Activated naive CD4-positive, alpha-beta T cell treated with anti-CD3 and anti-CD28 coated beads, Interleukin-2, amount 50 U/mL, for 16 hours (primary cell): ENCODE measurements around the gene ASAH2B.

Experiments used
- DNase-seq: peaks from one replicate; pipeline ENCODE4 v3.0.0-alpha.2; 2020

Gene ASAH2B

DNA sequence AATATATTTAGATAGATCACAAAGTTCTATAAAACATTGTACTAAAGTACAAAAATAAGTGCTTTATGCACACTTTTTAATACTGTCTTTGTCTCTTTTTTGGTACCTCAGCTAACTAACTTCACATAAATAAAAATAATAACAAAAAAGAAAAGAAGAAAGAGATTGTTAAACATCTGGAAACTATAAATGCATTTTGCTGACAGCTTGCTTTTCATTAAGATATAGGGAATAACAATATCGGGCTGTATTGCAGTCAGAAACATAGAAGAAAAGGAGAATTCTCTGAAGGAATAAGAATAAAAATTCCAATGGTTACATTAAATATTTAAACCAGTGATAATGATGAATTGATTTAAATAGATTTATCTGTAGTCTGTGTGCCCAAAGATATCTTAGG lies 59.9 kb downstream of the ASAH2B start:
- no peak for DNase-seq

DNA sequence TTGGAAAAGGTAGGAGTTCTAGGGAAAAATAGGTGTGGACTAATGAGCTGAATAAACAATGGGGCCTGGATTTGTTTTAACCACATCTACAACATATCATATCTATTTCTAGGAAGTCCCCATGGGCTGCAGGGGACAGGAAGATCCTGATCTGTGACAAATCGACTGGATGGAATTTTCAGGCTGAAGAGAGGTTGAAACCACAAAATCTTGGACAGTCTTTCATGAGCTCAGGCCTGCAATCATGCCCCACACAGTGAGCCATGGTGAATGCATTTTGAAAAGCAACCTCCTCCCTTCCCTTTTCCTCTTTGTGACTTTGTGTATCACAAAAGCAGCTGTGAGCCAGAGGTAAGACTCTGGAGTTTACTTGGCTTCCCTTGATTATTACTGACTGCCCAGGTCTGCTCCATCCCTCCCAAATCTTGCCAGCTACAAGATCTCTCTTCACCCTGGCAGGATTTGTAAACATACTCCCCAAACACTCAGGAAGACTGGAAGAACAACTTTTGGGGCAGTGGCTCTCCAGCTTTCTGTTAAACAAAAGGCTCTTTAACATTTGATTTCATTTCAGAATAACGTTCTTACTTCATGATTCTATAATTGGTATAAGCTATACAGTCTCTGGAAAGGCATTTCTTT lies 66.4 kb downstream of the ASAH2B start:
- DNase-seq = no peak

DNA sequence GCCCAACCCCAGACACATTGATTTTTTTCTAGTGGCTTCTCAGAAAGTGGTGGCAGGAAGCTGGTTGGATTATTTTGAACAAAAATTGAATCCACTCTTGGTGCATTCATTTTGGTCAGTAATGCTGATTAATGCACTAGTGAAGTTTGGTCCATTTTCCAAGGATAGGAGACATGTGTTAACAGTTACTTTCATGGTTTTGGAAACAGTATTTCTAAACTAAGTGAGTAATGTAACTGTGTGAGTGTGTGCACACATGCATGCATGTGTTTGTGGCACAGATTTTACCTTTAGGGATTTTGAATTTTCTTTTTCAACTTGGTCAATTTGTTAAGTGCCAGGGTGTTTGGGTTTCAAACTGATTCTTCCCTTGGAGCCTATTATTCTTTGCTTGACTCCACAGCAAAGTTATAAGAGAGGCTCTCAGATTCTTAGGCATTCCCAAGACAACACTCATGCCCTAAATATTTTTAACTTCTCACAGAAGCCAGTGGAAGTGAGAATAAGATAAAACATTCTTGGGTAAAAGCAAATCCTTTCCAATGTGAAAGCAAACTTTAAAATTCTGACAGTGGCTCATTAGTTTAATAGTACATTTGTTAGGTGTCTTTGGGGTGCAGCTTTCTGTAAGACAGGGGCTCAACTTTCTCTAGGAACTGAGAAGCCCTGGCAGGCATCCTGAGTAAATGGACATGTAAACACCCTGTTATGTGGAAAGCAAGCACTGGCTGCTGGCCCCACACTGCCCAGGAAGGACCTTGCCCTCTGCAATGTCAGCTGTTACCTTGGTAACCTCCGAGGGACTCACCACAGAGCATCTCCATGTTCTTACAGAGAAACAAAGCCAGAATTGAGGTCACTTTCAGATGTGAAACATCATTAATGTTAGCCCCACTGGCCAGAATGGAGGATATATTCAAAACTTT lies 68.4 kb downstream of the ASAH2B start:
- no peak for DNase-seq
